Neutrophil (primary cell): ENCODE data around the gene TMEM167A.
"Not testable (repeated sequence)": the region's sequence is repeated elsewhere in the genome, so short reads cannot be mapped to it uniquely, and the experiment has no call there.

ENCODE experiments used
- H3K27ac ChIP-seq: fragments of 200-600 bp; sonication (generic); 2 replicates; pipeline ENCODE4 v1.5.1; 2016; ENCODE audit warnings: mild to moderate bottlenecking, moderate library complexity
- H3K27me3 ChIP-seq: fragments of 200-600 bp; sonication (generic); 2 replicates; pipeline ENCODE4 v1.6.0; 2016; ENCODE audit warnings: mild to moderate bottlenecking
- H3K36me3 ChIP-seq: fragments of 200-600 bp; sonication (generic); 2 replicates; pipeline ENCODE4 v1.5.1; 2017
- H3K4me1 ChIP-seq, 2 experiments: fragments of 200-600 bp in 1 of 2; sonication (generic) in 1 of 2; 1 replicate in 1 of 2; 2 replicates in 1 of 2; pipeline versions ENCODE4 v1.5.1 to v1.6.1; 2013 to 2016; ENCODE audit warnings: low read depth in 1 of 2, low read length in 1 of 2, mild to moderate bottlenecking in 1 of 2, moderate library complexity in 1 of 2; ENCODE audit not compliant: control insufficient read depth in 1 of 2, insufficient read depth in 1 of 2
- H3K4me3 ChIP-seq, 2 experiments: fragments of 200-600 bp in 1 of 2; sonication (generic) in 1 of 2; 1 replicate in 1 of 2; 2 replicates in 1 of 2; pipeline ENCODE4 v1.5.1; 2013 to 2016; ENCODE audit warnings: low read depth in 1 of 2, low read length in 1 of 2, mild to moderate bottlenecking in 1 of 2, moderate library complexity in 1 of 2
- H3K9me3 ChIP-seq: fragments of 200-600 bp; sonication (generic); 2 replicates; pipeline ENCODE4 v1.5.1; 2016
- TF ChIP-seq, protein P1 (sequence below): fragments of 200-600 bp; sonication (generic); IDR thresholded peaks from 2 replicates; pipeline ENCODE4 v1.5.1; 2016; ENCODE audit warnings: antibody characterized with exemption

Gene TMEM167A

DNA sequence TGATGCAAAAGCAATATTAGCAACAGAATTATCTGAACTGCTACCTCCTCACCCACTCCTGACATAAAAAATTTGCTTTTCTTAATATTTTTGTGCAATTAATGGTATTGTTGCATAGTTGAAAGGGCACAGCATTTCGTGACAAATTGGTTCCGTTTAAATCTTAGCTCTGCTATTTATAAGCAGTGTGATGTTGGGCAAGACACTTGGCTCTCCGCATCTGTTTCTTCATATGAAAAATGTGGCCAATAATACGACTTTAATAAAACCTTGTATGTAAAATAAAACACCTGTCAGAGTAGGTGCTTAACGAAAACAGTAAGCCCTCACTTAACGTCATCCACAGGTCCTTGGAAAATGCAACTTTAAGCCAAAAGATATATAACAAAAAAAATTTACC lies 4.2 kb downstream of the TMEM167A start:
- TF ChIP-seq, protein P1, sequence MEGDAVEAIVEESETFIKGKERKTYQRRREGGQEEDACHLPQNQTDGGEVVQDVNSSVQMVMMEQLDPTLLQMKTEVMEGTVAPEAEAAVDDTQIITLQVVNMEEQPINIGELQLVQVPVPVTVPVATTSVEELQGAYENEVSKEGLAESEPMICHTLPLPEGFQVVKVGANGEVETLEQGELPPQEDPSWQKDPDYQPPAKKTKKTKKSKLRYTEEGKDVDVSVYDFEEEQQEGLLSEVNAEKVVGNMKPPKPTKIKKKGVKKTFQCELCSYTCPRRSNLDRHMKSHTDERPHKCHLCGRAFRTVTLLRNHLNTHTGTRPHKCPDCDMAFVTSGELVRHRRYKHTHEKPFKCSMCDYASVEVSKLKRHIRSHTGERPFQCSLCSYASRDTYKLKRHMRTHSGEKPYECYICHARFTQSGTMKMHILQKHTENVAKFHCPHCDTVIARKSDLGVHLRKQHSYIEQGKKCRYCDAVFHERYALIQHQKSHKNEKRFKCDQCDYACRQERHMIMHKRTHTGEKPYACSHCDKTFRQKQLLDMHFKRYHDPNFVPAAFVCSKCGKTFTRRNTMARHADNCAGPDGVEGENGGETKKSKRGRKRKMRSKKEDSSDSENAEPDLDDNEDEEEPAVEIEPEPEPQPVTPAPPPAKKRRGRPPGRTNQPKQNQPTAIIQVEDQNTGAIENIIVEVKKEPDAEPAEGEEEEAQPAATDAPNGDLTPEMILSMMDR = no peak
- Histone ChIP-seq H3K4me1 (peaks cover 13 to 14% of the 10 kb centered on the region in 2 experiments), H3K4me3 (no peak overlapping the region), H3K27me3 (no peaks in the 10 kb centered on the region), H3K27ac (no peak overlapping the region), H3K36me3 (no peaks in the 10 kb centered on the region), H3K9me3 (no peaks in the 10 kb centered on the region)

DNA sequence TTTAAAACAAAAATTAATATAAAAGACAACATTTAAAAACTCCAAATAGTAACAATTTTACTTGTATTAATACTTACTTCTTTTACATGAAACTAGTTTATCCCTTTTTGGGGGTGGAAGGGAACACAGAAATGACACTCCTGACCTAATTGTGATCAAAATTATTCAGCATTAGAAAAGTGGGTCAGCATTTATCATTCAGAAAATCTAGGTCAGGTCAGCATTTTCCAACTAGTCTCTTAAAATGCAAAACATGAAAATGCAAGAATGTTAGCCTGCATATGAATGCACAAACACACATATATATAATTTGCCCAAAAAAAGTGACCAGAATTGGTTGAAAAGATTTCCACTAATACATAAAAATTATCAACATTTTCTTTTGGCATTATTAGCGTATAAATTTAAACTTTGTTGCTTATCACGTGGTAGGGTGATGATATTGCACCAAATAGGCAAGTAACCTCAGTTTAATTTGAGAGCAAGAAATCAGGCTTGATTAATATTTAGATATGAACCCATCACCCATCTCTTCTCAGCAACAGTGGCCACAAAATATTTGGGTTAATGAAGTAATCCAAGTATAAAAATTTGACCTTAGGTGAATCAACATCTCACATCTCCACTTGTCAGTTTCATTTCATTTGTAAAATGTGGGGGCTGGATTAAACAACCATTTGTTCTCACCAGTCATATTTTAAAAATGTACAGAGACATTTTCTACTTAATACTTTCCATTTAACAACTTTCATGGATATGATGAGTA lies 5.7 kb downstream of the TMEM167A start:
- Histone ChIP-seq H3K27me3 (no peaks in the 10 kb centered on the region), H3K36me3 (no peaks in the 10 kb centered on the region), H3K4me1 (peaks cover 5 to 8% of the 10 kb centered on the region in 2 experiments), H3K27ac (no peak overlapping the region), H3K9me3 (no peaks in the 10 kb centered on the region), H3K4me3 (no peak overlapping the region)
- TF ChIP-seq, protein P1 = no peak

DNA sequence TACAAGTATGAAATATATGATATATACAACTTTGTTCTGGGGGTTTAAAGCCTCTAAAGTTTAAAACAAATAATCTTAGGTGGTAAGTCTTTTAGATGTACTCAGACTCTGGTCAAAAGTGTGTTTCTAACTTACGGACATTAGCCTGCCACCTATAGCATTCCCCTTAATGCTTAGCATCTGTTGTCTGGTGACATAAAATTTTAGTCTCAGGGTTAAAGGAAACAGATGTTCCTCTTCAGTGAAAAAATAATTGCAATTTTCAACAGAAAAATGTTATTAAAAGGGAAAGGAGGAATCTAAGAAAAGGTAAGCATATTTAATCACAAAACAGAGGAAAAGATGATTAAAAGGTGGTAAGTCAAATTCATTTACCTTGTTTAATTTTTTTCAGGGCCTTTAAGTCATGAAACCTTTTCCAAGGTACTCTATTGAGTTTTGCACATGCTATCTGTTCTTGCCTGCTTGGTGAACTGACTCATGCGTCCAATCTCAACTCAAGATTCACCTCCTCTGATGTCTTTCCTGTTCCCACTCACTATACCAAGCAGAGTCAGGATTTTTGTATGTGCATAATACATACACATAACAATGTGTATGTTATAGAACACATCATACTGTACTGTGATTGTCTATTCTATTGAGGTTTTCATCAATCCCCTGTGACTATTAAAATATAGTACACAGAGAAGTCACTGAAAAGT lies 7.9 kb downstream of the TMEM167A start:
- H3K27ac ChIP-seq = no peak overlapping the region
- TF ChIP-seq, protein P1 = no peak
- no peak overlapping the region for H3K4me3 ChIP-seq
- H3K27me3 ChIP-seq = no peaks in the 10 kb centered on the region
- no peaks in the 10 kb centered on the region for H3K9me3 ChIP-seq
- H3K36me3 ChIP-seq = peaks cover 4% of the 10 kb centered on the region
- no peaks in the 10 kb centered on the region for H3K4me1 ChIP-seq

DNA sequence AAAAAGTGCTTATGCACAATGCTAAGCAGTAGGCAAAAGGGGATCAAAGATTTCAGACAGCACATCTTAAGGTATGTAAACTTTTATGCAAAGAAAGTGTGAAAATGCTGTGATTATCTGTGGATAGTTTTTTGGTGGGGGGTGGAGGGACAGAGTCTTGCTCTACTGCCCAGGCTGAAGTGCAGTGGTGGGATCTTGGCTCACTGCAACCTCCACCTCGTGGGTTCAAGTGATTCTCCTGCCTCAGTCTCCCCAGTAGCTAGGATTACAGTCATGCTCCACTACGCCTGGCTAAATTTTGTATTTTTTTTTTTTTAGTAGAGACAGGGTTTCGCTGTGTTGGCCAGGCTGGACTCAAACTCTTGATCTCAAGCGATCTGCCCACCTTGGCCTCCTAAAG lies 9.8 kb downstream of the TMEM167A start:
- H3K4me3 ChIP-seq, H3K4me1 ChIP-seq, H3K27ac ChIP-seq, H3K36me3 ChIP-seq, H3K27me3 ChIP-seq, H3K9me3 ChIP-seq: not testable (repeated sequence)

DNA sequence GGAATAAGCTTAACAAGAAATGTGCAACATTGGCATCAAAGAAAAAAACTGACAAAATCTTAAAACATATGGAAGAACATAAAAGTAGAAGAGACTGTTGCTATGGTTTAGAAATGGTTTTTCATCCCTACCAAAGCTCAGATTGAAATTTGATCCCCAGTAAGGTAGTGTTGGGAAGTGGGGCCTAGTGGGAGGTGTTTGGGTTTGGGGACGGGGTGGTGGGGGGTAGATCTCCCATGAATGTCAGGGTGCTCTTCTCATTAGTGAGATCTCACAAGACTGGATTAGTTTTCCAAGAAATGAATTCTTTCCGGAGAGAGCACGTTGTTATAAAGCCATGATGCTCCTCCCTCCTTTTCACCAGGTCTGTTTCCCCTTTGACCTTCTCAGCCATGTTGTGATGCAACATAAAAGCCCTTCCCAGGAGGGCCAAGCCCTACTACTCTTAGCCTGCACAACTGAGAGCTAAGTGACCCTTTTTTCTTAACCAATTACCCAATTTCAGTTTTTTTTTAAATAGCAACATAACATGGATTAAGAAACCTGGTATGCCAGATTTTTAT lies 10.6 kb downstream of the TMEM167A start:
- Histone ChIP-seq H3K27me3 (no peaks in the 10 kb centered on the region), H3K36me3 (peaks cover 6% of the 10 kb centered on the region), H3K9me3 (no peaks in the 10 kb centered on the region), H3K4me3 (no peak overlapping the region), H3K4me1 (no peaks in the 10 kb centered on the region), H3K27ac (no peak overlapping the region)
- TF ChIP-seq, protein P1 = no peak

DNA sequence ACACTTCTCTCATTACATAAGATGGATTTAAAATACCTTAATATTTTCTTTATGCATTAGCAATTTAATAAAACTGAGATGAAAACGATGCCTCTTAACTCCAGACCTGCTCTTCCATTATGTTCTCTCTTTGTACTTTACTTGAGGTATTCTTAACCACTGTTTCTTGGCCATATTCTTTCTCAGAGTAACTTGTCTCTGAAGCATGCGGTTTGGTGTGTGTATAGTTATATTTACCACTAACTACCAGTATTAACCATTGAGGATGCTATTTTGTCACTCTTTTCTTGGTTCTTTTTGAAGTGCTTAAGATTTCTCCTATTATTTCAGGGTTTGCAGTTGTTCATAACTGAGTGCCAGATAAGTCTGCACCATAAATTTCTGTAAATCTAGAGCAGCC lies 17.9 kb downstream of the TMEM167A start:
- H3K27ac ChIP-seq = no peak overlapping the region
- no peak overlapping the region for H3K4me3 ChIP-seq
- H3K27me3 ChIP-seq = no peaks in the 10 kb centered on the region
- H3K36me3 ChIP-seq = peaks cover 41% of the 10 kb centered on the region
- H3K4me1 ChIP-seq = no peaks in the 10 kb centered on the region
- no peaks in the 10 kb centered on the region for H3K9me3 ChIP-seq
- TF ChIP-seq, protein P1 = no peak
